Loucy (cell line): ENCODE data around the gene RO60.

Source experiments
- H2AFZ ChIP-seq: fragments of 200-600 bp; sonication (generic); 2 replicates; pipeline ENCODE4 v1.6.0; 2016; ENCODE audit warnings: antibody characterized with exemption, mild to moderate bottlenecking, low read length, moderate library complexity
- H3F3A ChIP-seq: fragments of 200-600 bp; 2 replicates; pipeline ENCODE4 v1.6.0; 2016; ENCODE audit warnings: antibody characterized with exemption, low read depth, mild to moderate bottlenecking
- H3K27me3 ChIP-seq: fragments of 200-600 bp; sonication (generic); 2 replicates; pipeline ENCODE4 v1.6.1; 2014; ENCODE audit warnings: low read length, mild to moderate bottlenecking; ENCODE audit not compliant: insufficient read depth, poor library complexity, severe bottlenecking
- H3K36me3 ChIP-seq: fragments of 200-600 bp; sonication (generic); 2 replicates; pipeline ENCODE4 v1.6.1; 2016; ENCODE audit warnings: low read length; ENCODE audit not compliant: insufficient read depth
- H3K4me1 ChIP-seq: fragments of 200-600 bp; sonication (generic); 2 replicates; pipeline ENCODE4 v1.5.1; 2014; ENCODE audit warnings: low read length, mild to moderate bottlenecking; ENCODE audit not compliant: insufficient read depth, poor library complexity, severe bottlenecking
- H3K4me2 ChIP-seq: fragments of 200-600 bp; sonication (generic); 2 replicates; pipeline ENCODE4 v1.6.0; 2014; ENCODE audit warnings: antibody characterized with exemption, low read length, low read depth, mild to moderate bottlenecking; ENCODE audit not compliant: poor library complexity, severe bottlenecking
- H3K4me3 ChIP-seq: fragments of 200-600 bp; sonication (generic); 2 replicates; pipeline ENCODE4 v1.5.1; 2014; ENCODE audit warnings: low read length, mild to moderate bottlenecking, mixed read lengths; ENCODE audit not compliant: poor library complexity, severe bottlenecking
- H3K79me2 ChIP-seq: fragments of 200-600 bp; sonication (generic); 2 replicates; pipeline ENCODE4 v1.6.1; 2014; ENCODE audit warnings: low read length; ENCODE audit not compliant: insufficient read depth
- H3K9ac ChIP-seq: fragments of 200-600 bp; sonication (generic); 2 replicates; pipeline ENCODE4 v1.6.0; 2014; ENCODE audit warnings: mild to moderate bottlenecking, low read depth, low read length, moderate library complexity; ENCODE audit not compliant: poor library complexity, severe bottlenecking
- H3K9me2 ChIP-seq: fragments of 200-600 bp; sonication (generic); replicated peaks from 2 replicates; pipeline ENCODE4 v1.6.1; 2016; ENCODE audit warnings: low read depth, low read length, mixed read lengths
- H3K9me3 ChIP-seq: fragments of 200-600 bp; sonication (generic); 2 replicates; pipeline ENCODE4 v1.6.1; 2014; ENCODE audit warnings: mild to moderate bottlenecking, antibody characterized with exemption, low read length, low read depth; ENCODE audit not compliant: insufficient read depth
- H4K20me1 ChIP-seq: fragments of 200-600 bp; sonication (generic); 2 replicates; pipeline ENCODE4 v1.6.0; 2014; ENCODE audit warnings: antibody characterized with exemption, low read length, mild to moderate bottlenecking; ENCODE audit not compliant: insufficient read depth, poor library complexity, severe bottlenecking
- CTCF ChIP-seq: fragments of 200-600 bp; sonication (generic); conservative IDR thresholded peaks from 2 replicates; pipeline ENCODE4 v1.5.1; 2014; ENCODE audit warnings: mild to moderate bottlenecking, antibody characterized with exemption, low read length
- EZH2phosphoT487 ChIP-seq: fragments of 200-600 bp; IDR thresholded peaks from 2 replicates; pipeline ENCODE4 v1.6.1; 2018; ENCODE audit warnings: antibody characterized with exemption, mild to moderate bottlenecking, moderate library complexity, borderline replicate concordance

Gene RO60

GRCh38 chr1:193077991-193078390 lies 18.6 kb downstream of the RO60 start:
- no peaks in the 10 kb centered on the region for H3K27me3 ChIP-seq
- no peak overlapping the region for H2AFZ ChIP-seq
- H3K4me1 ChIP-seq = no peaks in the 10 kb centered on the region
- H4K20me1 ChIP-seq = no peaks in the 10 kb centered on the region
- no peak overlapping the region for H3K4me3 ChIP-seq
- no peak overlapping the region for H3K4me2 ChIP-seq
- no peaks in the 10 kb centered on the region for H3F3A ChIP-seq
- peaks cover 15% of the 10 kb centered on the region; the same call in 1 of the 2 replicates for H3K9me3 ChIP-seq
- TF ChIP-seq CTCF (no peak), EZH2phosphoT487 (no peak)
- peaks cover 4% of the 10 kb centered on the region; the same call in 1 of the 2 replicates for H3K79me2 ChIP-seq
- no peak overlapping the region for H3K9ac ChIP-seq
- no peaks in the 10 kb centered on the region for H3K9me2 ChIP-seq
- peaks cover 58% of the 10 kb centered on the region for H3K36me3 ChIP-seq

- H3K9me2 ChIP-seq = no peaks in the 10 kb centered on the region
- H3K36me3 ChIP-seq = peaks cover 70% of the 10 kb centered on the region
- peaks cover 15% of the 10 kb centered on the region; the same call in 1 of the 2 replicates for H3K9me3 ChIP-seq
- no peaks in the 10 kb centered on the region for H3K27me3 ChIP-seq
- no peaks in the 10 kb centered on the region for H3F3A ChIP-seq
- H3K79me2 ChIP-seq = peaks cover 4% of the 10 kb centered on the region; the same call in 1 of the 2 replicates
- H3K4me3 ChIP-seq = no peak overlapping the region
- no peak overlapping the region for H2AFZ ChIP-seq
- H3K4me2 ChIP-seq = no peak overlapping the region
- no peaks in the 10 kb centered on the region for H3K4me1 ChIP-seq
- no peak overlapping the region for H3K9ac ChIP-seq
- TF ChIP-seq CTCF (no peak), EZH2phosphoT487 (no peak)
- H4K20me1 ChIP-seq = peaks cover 3% of the 10 kb centered on the region
Measured at GRCh38 chr1:193079187-193079586, 19.8 kb downstream of the RO60 start.

DNA sequence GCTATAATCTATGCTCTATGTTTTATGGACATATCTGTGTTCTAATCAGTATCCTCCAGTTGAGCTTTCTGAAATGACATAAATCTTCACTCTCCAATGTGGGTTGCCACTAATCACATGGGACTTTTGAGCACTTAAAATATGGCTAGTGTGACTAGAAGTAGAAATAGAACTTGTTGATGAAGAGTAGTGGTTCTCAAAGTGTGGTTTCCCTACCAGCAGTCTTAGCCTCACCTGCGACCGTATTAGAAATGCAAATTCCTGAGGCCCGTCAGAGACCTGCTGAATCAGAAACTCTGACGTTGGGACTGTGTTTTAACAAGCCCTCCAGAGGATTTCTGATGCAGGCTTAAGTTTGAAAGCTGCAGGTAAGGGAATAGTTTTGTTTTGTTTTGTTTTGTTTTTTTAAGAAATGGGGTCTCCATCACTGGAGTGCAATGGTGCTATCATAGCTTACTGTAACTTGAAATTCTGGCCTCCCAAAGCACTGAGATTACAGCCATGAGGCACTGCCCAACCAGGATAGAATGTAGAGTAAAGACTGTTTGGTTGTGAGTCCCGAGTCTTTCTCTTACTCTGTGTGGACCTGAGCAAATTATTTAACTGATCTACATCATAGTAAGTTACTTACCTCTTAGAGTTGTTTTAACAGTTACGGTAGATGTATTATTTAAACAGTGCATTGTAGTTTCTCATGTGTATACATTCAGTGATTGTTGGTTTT lies 24.1 kb downstream of the RO60 start:
- H3K36me3 ChIP-seq = peaks cover 69% of the 10 kb centered on the region

More for the DNA sequence above, 24.1 kb downstream of the RO60 start:
- Histone ChIP-seq H2AFZ (no peak overlapping the region), H3K9me2 (no peaks in the 10 kb centered on the region), H3F3A (no peaks in the 10 kb centered on the region), H3K4me2 (no peak overlapping the region), H4K20me1 (peaks cover 3% of the 10 kb centered on the region), H3K4me1 (no peaks in the 10 kb centered on the region), H3K9ac (no peak overlapping the region), H3K27me3 (no peaks in the 10 kb centered on the region), H3K79me2 (no peaks in the 10 kb centered on the region), H3K4me3 (no peak overlapping the region), H3K9me3 (0 out of 2 replicates have a peak, but pooled peaks cover 3% of the 10 kb centered on the region)
- TF ChIP-seq CTCF (no peak), EZH2phosphoT487 (no peak)
